HG02642 (cell line): ENCODE measurements around the gene BCORL1.

Experiments
- ATAC-seq: cut with Tn5 transposase; IDR thresholded peaks from one replicate; pipeline ENCODE4 v1.9.1; 2021; ENCODE audit warnings: mild to moderate bottlenecking; ENCODE audit not compliant: unreplicated experiment, poor library complexity

Gene BCORL1

DNA sequence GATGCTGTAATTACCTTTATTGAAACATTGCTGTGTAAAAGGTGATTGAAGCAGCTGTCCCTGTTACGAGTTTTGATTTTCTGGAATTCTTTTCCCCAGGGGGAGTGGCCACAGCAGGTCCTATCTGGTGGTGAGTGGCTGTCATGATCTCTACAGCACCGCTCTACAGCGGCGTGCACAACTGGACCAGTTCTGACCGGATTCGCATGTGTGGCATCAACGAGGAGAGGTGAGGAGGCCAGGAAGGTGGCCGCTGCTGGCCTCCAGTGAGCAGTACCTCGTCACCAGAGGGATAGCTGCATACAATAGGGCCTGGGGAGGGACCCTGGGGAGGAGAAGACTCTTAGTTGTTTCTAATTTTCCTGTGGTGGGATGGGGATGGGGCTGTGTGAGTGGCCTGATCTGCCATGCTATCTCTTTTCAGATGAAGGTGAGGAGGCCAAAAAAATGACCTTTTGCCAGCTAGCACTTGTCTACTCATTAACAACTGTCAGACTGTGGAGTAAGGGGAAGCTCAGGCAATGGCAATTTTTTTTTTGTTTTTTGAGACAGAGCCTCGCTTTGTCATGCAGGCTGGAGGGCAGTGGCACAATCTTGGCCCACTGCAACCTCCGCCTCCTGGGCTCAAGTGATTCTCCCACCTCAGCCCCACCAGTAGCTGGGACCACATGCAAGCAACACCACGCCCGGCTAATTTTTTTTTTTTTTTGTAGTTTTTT, 22.8 kb downstream of the BCORL1 start:
- ATAC-seq: no peak

DNA sequence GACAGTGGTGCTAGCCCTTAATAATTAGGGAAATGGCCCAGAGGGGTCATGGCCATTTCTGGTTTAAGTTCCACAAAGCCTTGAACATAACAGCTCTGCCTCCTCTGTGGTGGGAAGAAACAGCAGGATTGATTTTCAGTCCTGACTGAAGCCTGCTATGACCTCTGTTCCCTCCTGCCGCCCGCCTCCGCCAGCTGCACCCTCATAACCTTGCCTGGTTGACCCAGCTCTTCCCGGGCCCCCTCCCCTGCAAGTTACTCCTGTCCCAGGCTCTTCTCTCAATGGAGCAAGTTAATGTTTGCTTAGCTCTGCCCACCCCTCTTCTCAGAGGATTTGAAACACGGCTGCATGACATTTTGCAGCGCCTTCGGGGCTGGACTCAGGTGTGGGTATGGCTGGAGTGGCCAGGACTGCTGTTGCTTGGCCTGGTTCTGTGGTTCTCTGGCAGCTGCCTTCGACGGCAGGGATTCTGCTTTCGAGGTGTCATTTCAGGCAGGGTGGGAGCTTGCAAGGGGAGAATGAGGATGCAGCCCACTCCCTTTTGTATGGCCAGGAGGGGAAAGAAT, 27.3 kb downstream of the BCORL1 start:
- no peak for ATAC-seq

DNA sequence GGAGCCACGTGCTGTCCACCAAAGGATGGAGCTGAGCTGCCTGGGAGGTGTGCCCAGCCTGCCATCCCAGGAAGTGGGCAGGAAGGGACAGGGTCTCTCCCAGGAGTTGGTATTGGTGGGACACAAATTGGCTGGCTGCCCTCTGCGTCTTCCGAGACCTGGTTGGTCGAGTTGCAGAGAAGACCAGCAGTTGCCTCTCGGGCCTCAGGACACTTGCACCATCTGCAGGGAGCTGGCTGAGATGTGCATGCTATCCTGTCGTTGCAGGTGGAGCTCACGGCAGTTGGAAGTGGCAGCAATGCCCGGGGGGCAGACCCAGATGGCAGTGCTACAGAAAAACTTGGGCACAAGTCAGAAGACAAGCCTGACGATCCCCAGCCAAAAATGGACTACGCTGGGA, 30.2 kb downstream of the BCORL1 start:
- ATAC-seq: no peak

DNA sequence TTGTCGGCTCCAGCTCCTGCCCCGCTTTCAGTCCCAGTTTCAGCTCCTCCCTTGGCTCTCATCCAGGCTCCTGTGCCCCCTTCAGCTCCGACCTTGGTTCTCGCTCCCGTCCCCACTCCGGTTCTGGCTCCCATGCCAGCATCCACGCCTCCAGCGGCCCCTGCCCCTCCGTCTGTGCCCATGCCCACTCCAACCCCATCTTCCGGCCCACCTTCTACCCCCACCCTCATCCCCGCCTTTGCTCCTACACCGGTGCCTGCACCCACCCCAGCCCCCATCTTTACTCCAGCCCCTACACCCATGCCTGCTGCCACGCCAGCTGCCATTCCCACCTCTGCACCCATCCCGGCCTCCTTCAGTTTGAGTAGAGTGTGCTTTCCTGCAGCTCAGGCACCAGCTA, 31.2 kb downstream of the BCORL1 start:
- no peak for ATAC-seq

DNA sequence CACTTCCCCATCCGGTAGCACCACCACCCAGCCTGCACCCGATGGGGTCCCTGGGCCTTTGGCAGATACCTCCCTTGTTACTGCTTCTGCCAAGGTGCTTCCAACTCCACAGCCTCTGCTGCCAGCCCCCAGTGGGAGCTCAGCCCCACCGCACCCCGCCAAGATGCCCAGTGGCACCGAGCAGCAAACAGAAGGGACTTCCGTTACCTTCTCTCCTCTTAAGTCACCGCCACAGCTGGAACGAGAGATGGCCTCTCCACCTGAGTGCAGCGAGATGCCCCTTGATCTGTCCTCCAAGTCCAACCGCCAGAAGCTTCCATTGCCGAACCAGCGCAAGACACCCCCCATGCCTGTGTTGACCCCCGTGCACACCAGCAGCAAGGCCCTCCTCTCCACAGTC, 31.9 kb downstream of the BCORL1 start:
- no peak for ATAC-seq

DNA sequence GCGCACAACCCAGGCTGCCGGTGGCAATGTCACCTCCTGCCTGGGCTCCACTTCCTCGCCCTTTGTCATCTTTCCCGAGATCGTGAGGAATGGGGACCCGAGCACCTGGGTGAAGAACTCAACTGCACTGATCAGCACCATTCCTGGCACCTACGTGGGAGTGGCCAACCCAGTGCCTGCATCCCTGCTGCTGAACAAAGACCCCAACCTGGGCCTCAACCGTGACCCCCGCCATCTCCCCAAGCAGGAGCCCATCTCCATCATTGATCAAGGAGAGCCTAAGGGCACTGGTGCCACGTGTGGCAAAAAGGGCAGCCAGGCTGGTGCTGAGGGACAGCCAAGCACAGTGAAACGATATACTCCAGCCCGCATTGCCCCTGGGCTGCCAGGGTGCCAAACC, 32.3 kb downstream of the BCORL1 start:
- ATAC-seq: no peak

DNA sequence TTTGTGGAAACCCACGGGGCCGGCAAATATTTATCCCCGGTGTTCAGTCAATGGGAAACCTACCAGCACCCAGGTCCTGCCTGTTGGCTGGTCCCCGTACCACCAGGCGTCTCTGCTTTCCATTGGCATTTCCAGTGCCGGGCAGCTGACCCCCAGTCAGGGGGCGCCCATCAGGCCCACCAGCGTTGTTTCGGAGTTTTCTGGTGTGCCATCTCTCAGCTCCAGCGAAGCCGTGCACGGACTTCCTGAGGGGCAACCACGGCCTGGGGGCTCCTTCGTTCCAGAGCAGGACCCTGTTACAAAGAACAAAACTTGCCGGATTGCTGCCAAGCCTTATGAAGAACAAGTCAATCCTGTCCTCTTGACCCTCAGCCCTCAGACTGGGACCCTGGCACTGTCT, 32.7 kb downstream of the BCORL1 start:
- ATAC-seq: no peak

DNA sequence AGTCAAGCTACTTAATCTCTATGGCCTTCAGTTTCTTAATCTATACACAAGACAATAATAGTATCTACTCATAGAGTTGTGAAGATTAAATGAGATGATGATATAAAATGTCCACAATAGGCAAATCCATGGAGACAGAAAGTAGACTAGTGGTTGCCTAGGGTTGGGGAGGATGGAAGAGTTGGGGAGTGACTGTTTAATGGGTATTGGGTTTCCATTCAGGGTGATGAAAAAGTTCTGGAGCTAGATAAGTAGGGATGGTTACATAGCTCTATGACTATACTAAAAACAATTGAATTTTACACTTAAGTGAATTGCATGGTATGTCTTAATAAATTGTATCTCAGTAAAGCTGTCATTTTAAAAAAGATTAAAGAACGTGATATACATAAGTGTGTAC, 35.7 kb downstream of the BCORL1 start:
- ATAC-seq: no peak

DNA sequence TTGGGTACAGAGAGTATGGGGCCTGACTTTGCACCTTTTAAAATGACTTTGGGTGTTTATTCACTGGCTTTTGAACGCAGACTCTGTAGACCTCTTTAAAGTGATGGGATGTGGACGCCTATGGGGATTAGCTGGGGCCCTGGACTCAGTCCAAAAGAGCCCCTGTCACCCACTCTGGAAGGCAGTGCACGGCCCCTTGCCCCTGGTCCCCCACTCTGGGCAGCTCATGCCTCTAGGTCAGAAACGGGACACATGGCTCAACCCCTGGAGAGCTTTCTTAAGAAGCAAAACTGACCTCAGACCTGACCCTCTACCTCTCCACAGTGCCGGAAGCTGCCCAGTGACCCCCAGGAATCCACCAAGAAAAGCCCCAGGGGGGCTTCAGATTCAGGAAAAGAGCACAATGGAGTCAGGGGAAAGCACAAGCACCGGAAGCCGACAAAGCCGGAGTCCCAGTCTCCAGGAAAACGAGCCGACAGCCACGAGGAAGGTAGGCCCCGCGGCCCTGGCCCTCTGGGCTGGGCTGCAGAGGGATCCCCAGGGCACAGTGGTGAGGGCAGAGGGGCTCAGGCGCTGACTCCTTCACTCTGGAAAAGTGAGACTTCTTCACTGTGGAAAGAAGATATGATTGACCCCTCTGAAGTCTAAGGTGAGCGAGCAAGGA, 38.4 kb downstream of the BCORL1 start:
- no peak for ATAC-seq

DNA sequence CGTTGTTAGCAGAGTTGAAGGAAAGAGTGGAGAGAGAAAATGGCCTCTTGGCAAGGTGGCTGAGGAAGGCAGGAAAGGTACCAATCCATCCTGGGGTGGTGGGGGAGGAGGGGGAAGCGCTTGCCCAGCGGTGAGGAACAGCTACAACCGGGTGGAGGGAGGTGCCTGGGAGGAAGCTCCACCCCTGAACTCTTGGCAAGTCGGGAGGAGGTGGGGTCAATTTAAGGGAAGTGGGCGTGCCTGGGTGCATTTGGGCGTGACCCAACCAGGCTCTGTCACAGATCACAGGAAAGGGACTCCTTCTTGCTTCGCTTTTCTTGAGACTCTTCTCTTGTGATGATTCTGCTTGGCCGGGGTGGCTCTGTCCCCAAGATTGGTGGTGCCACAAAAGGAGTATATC, 41.7 kb downstream of the BCORL1 start:
- ATAC-seq: peak; percentile 99

DNA sequence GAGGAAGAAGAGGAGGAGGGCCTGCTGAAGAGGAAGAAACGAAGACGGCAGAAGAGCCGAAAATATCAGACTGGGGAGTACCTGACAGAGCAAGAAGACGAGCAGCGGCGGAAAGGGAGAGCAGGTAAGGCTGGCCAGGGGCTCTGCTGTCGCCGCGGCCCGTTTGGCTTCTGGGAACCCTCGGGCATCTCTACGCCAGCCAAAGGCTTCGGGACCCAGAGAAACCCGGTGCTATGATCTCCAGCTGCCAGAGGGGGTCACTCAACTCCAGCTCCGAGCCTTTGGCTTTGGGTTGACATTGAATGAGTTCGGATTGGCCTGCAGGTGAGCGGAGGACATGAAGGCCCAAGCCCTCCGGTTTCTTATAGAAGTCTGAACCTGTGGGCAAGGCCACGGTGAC, 42.8 kb downstream of the BCORL1 start:
- no peak for ATAC-seq

DNA sequence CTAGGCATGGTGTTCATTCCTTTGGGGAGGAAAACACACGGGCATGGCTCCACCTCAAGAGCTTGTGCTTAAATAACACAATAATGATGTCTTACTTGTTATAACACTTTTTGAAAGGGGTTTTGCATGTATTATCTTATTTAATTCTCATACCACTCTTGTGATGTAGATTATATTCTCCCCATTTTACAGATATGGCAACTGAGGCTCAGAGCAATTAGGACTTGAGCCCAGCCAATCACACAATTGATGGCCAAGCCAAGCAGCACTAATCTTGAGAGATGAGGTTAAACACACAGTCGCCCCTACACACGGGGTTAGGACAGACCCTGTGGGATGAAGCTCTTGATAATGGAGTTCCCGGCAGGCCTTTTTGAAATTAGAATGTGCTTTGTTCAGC, 45.1 kb downstream of the BCORL1 start:
- no peak for ATAC-seq

DNA sequence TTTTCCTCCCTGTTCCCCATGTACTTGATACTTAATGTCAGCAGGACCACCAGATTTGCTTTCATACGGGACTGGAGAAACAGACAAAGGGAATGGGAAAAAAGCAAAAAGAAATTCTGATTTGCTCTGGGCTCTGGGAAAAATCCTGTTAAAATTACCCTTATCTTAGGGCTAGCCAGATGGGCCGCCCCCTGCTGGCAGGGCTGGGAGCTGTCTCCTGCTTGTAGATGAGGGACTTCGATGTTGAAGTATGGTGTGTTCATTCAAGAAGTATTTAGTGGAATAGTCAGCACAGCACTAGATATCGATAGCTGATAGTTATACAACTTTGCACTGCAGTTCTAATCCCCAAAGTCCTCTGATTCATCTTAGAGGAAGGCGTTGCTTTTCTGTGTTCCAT, 45.8 kb downstream of the BCORL1 start:
- ATAC-seq: no peak

DNA sequence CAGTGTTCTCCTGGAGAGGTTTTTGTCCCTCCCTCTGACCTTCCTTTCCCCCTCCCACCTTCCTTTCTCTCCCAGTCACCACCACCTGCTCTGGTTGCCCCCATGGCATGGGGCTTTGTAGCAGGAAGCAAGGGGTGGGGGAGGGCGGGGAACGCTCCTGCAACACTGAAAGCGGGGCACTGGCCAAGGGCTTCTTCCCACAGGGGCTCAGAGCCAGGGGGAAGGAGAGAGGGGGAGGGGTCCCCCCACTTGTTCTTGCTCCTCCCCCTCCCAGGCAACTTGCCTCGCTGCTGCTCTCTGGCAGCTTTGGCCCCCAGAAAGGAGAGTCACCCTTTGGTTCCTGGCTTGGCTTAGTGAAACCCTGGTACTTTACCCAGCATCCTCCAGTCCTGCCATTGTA, 48.4 kb downstream of the BCORL1 start:
- no peak for ATAC-seq

DNA sequence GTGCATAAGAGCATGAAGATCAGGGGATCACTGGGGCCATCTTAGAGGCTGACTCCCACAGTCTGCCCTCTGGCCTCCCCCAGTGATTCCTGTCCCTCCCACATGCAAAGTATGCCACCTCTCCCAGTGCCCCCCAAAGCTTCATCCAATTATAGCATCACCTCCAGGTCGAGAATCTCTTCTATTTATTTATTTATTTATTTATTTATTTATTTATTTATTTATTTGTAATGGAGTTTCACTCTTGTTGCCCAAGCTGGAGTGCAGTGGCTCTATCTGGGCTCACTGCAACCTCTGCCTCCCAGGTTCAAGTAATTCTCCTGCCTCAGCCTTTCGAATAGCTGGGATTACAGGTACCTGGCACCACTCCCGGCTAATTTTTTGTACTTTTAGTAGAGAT, 50.1 kb downstream of the BCORL1 start:
- no peak for ATAC-seq

DNA sequence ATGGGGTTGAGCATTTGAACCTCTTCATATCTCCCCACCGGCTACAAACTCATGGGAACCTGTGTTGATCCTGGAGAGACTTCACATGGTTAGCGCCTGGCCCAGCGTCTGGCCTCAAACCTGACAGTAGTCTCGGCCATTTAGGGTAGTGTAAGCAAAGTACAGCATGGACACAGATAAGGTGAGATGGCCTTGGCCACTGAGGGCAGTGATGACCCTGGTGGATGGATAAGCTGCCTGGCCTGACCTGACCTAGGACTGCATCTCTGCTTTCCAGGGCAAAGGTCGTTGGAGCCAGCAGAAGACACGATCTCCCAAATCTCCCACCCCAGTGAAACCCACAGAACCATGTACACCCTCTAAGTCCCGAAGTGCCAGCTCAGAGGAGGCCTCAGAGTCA, 51.7 kb downstream of the BCORL1 start:
- no peak for ATAC-seq

DNA sequence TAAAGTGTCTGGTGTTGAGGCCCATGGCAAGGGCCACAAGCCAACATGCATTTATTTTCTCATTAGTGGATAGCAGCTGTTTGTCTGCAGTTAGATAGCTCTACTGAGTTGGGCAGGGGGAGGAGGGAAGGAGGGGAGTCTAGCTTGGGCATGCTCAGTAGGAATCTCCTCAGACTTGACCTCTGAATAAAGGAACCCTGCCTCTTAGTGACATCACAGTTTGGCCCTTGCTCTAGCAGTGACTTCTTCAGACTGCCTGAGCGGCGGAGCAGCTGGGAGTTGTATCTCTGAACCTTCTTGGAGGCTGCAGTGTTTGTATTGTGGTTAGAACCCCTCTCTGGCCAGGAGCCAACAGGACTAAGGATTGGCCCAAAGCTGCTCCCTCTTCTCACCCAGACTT, 57.4 kb downstream of the BCORL1 start:
- ATAC-seq: no peak

DNA sequence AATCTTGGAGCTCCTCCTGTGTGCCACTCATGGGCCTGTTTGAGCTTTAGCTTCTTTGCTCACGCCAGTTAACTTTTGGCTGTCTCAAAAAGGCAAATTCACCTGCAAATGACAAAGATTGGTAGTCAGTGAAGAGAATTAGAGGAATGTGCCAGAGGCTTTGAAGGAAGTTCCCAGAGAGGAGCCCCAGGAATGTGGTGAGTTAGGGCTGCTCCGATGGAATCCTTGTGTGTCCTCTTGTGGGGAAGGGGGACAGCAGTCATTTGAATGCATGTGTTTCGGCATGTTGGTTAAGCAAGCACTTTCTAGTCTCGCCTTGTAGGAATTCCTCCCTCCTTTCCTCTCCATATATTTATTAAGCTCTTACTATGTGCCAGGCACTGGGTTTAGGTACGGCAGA, 65.0 kb downstream of the BCORL1 start:
- no peak for ATAC-seq

DNA sequence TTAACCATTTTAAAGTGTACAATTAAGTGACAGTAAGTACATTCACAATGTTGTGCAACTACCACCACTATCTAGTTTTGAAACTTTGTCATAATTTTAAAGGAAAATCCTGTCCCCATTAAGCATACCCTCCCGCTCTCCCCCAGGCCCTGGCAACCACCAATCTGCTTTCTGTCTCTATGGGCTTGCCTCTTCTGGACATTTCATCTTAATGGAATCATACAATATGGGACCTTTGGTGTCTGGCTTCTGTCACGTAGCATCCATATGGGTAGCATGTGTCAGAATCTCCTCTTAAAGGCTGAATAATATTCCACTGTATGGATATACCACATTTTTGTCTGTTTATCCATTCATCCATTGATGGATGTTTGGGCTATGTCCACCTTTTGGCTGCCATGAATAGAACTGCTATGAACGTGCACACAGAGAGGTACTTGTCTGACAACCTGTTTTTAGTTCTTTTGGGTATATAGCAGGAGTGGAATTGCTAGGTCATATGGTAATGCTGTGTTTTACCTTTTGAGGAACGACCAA, 66.3 kb downstream of the BCORL1 start:
- ATAC-seq: no peak

DNA sequence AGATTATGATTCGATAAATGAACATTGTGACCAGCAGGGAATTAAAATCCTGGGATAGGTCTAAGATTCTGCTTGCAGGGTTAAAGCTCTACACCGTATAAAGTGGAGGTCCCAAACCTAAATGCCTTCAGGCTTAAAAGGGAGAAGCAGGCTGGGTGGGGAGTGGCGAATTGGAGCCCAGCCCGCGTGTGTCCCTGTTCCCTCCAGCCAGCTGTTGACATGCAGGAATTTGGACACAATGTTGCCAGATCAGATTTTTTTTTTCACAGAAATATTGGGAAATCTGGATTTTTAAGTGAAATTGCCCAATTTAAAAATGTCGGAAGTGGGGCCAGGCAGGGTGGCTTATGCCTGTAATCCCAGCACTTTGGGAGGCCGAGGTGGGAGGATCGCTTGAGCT, 67.4 kb downstream of the BCORL1 start:
- no peak for ATAC-seq

DNA sequence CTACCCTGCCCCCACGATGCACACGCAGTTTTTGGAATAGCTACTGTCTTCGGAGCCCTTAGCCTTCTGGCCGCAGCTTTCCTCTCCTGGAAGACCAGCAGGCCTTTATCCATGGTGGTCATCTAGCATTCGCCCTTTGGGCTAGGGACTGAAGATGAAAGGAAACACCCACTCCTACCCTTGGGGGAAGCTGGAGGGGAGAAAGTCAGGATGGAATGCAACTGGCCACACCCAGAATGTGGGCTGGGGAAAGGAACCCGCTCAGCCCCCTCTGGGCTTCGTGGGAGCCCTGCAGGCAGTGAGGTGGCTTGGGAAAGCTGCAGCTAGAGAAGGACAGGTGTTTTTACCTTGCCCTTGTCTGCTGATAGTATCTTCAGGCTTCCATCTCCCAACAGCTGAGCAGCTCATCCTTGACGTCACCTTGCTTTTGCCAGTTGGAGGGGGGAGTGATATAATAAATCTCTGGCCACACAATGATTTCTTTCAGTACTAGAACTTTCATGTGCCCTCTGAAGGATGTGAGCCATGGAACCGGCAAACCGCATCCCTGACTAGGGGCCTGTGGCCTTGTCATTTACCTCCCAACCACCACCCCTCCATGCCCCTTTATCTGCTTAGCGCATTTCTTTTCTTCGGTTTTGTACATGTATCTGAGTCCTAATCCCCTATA, 68.9 kb downstream of the BCORL1 start:
- no peak for ATAC-seq
